Pancreas (tissue), 10 donors: Measurements from ENCODE around the gene ABLIM2. TPM values are rescaled to one million over a fixed set of nuclear protein-coding genes. Genes with fewer than 3 reads are reported as not detected.

ENCODE experiments used
- ATAC-seq, 4 donors: fragments of 200-7000 bp; cut with Tn5 transposase; one replicate each; pipeline versions ENCODE4 v1.8.0 to v1.9.1; 2020; ENCODE audit warnings: mild to moderate bottlenecking in 4 of 4, moderate library complexity in 4 of 4
- DNase-seq, 6 donors: peaks; one replicate each; pipeline ENCODE4 v3.0.0-alpha.2; 2020
- FAIRE-seq: peaks from 2 replicates; lab custom pipeline; 2012; peaks lifted over from hg19 to GRCh38; lab: Jason Lieb, UNC
- H3K27ac ChIP-seq, 4 donors: fragments of 200-600 bp; sonication (generic); 1 replicate in 3 of 4; 2 replicates in 1 of 4; pipeline versions ENCODE4 v1.5.0 to v1.8.0; 2020
- H3K27me3 ChIP-seq, 4 donors: fragments of 200-600 bp; one replicate each; pipeline ENCODE4 v1.8.0; 2021
- H3K36me3 ChIP-seq, 3 donors: fragments of 200-600 bp; sonication (generic) in 1 of 3; one replicate each; pipeline versions ENCODE4 v1.5.0 to v1.8.0; 2020 to 2021
- H3K4me1 ChIP-seq, 3 donors: fragments of 200-600 bp; one replicate each; pipeline ENCODE4 v1.8.0; 2021
- H3K4me3 ChIP-seq, 4 donors: fragments of 200-600 bp; sonication (generic) in 2 of 4; one replicate each; pipeline versions ENCODE4 v1.5.0 to v1.8.0; 2020 to 2021
- H3K9me3 ChIP-seq, 4 donors: fragments of 200-600 bp; one replicate each; pipeline ENCODE4 v1.8.0; 2021
- WGBS, 2 donors: extraction: QIAGEN DNeasy Blood & Tissue Kit; methylation state at CpG; one replicate each; pipeline ENCODE4 v1.1.7; 2013; 5-methylcytosine and 5-hydroxymethylcytosine counted together
- intact Hi-C, 3 donors: fragments of 100-400 bp; cut with DNase I; formaldehyde crosslinking; loops; one replicate each; pipeline versions ENCODE4 v1.11.1 to v1.14.2; 2022
- polyA plus RNA-seq, 2 donors: library from polyadenylated mRNA; stranded (reverse); fragments of 200-250 nt; gene quantifications; one replicate each; pipeline ENCODE4 v1.2.3, GENCODE V29; 2013
- total RNA-seq, 6 donors: library from RNA; stranded (reverse); fragmentation: NEBNext Ultra II Directional in 4 of 6; extraction: Animal tissue kit (Norgen Biotek cat#: 25700) in 4 of 6; gene quantifications; one replicate each; pipeline versions ENCODE4 v1.2.1 to v1.2.4, GENCODE V29; 2021 to 2023
- TF ChIP-seq, protein P1 (sequence below), 4 donors: fragments of 200-600 bp; sonication (generic) in 3 of 4; IDR thresholded peaks; one replicate each; pipeline versions ENCODE4 v1.5.0 to v1.8.0; 2021; ENCODE audit warnings: antibody characterized with exemption in 4 of 4
- donor health status: healthy with polysubstance abuse.
- donor health status: DM: no; HTN: no; CAD: no; lungs with moderate emphysema.
- donor health status: DM: no; HTN: no; CAD: no.
- donor health status: control.
- donor health status: control.
- donor health status: Bipolar disorder and iron deficiency.
- donor health status: DM: yes; HTN: yes; CAD: no.
- donor health status: DM: no; HTN: no; CAD: no.
- donor health status: DM: no; HTN: no; CAD: no.
- donor health status: DM: yes; HTN: yes; CAD: no.

The ABLIM2 gene
- total and polyA plus RNA-seq, 8 donors = 4.3 to 13.1 (median 6.6) TPM

DNA sequence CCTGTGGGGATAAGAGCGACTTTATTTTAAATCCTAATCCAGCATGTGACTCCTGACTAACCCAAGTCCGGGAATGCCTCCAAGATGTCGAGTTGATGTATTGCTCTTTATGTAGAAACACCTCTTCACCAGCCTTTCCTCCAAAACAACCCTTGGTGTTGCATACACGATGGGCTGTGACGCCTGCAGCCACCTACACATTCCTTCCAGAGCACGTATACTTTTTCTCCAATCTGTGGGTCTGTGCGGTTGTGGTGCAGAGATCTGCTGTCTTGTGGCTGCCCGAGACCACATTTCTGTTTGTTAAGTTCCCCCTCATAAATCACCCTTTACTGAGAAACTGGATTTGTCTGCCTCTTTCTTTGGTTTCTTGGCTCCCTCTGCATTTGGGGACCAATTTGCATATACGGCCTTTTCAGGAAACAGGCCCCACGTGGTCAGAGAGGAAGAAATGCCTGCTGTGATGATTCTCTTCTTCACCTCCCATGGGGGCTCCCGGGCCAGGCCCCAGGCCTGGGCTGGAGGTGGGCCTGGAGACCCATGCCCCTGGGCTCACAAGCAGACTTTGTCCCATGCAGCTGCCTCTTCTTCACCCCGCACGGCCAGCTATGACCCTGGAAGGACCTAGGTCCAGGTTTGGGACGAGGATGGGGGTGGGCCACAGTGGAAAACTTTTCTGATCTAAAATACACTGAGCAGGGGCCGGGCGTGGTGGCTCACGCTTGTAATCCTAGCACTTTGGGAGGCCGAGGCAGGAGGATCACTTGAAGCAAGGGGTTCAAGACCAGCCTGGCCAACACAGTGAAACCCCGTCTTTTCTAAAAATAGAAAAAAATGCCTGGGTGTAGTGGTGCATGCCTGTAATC lies 197.6 kb downstream of the ABLIM2 start:
- Histone ChIP-seq H3K4me3 (no peak overlapping the region), H3K27ac (peak overlapping the region; percentile 31 to 76 (median 61)), H3K4me1 (no peaks in the 10 kb centered on the region), H3K27me3 (no peaks in the 10 kb centered on the region), H3K36me3 (no peaks in the 10 kb centered on the region), H3K9me3 (no peaks in the 10 kb centered on the region)
- intact Hi-C loops = no loop called here
- ATAC-seq (peak; percentile 49 to 70 (median 58)), FAIRE-seq (no peak), DNase-seq (peak in 3 of 6 donors; percentile 25 to 47 (median 37))
- 59 to 60% methylated on average over 19 of the region's 19 CpGs for WGBS, 2 donors
- TF ChIP-seq, protein P1, sequence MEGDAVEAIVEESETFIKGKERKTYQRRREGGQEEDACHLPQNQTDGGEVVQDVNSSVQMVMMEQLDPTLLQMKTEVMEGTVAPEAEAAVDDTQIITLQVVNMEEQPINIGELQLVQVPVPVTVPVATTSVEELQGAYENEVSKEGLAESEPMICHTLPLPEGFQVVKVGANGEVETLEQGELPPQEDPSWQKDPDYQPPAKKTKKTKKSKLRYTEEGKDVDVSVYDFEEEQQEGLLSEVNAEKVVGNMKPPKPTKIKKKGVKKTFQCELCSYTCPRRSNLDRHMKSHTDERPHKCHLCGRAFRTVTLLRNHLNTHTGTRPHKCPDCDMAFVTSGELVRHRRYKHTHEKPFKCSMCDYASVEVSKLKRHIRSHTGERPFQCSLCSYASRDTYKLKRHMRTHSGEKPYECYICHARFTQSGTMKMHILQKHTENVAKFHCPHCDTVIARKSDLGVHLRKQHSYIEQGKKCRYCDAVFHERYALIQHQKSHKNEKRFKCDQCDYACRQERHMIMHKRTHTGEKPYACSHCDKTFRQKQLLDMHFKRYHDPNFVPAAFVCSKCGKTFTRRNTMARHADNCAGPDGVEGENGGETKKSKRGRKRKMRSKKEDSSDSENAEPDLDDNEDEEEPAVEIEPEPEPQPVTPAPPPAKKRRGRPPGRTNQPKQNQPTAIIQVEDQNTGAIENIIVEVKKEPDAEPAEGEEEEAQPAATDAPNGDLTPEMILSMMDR (IDR thresholded peaks at IDR 0.05) = no peak

DNA sequence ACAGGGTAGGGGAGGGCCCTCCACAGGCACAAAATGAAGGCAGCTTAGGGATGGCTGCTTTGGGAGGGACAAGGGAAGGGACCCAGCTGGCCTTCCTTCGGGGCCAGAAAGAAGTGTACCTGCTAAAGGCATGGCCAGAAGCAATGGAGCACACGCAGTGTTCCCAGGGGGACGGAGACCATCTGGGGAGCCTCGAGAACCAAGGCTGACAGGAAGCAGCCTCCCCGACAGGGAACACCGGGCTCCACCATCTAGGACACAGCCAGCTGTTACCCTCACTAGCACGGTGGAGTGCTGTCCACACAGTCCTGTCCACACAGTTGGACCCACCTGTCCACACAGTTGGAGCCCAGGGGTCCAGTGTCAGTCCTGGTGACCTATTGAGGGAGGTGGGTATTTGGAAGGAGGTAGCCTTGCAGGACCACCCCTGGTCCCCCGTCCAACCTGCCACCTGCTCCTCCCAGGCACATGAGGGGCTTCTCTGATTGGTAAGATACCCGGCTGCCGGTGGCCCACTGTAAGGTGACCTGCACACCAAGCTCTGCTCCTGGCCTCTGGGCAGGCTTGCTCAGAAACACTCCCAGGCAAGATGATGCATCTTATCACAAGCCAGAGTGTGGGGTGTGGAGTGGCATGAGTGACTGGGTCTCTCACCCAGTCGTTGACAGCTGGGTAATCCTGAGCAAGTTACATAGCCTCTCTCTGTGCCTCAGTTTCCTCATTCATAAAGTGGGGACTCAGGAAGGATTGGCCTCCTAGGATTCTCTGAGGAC lies 198.4 kb downstream of the ABLIM2 start:
- H3K27me3 ChIP-seq = no peaks in the 10 kb centered on the region
- TF ChIP-seq, protein P1 (IDR thresholded peaks at IDR 0.05) = no peak
- no peaks in the 10 kb centered on the region for H3K9me3 ChIP-seq
- H3K4me1 ChIP-seq = no peaks in the 10 kb centered on the region
- no peaks in the 10 kb centered on the region for H3K36me3 ChIP-seq
- FAIRE-seq = no peak
- peak in 3 of 4 donors; percentile 7 to 37 (median 17) for ATAC-seq
- H3K27ac ChIP-seq = peak overlapping the region; percentile 5 to 76 (median 45)
- no peak for DNase-seq
- intact Hi-C loops = no loop called here
- 80 to 83% methylated on average over 11 of the region's 11 CpGs for WGBS, 2 donors
- no peak overlapping the region for H3K4me3 ChIP-seq

DNA sequence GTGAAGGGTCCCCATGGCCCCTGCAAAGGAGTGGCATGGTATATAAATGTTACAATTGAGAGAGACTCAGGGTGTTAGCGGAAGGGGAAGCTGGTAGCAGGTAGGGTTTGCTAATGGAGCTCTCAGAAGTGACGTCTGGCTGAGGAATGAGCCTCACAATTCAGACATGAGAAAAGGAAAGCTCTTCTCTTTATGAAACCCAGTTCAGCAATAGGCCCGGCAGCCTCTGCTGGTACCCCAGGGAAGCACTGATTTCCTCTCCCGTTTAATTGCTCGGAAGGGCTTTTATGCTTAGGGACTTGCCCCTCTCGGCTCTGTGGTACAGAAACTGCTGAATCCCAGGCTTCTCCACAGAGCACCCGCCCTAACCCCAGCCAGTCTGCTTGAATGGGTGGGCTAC lies 199.5 kb downstream of the ABLIM2 start:
- DNase-seq (no peak), FAIRE-seq (no peak), ATAC-seq (no peak)
- H3K4me1 ChIP-seq = no peaks in the 10 kb centered on the region
- no peak overlapping the region for H3K27ac ChIP-seq
- H3K9me3 ChIP-seq = no peaks in the 10 kb centered on the region
- intact Hi-C loops = no loop called here
- TF ChIP-seq, protein P1 (IDR thresholded peaks at IDR 0.05) = no peak
- no peaks in the 10 kb centered on the region for H3K36me3 ChIP-seq
- H3K4me3 ChIP-seq = no peak overlapping the region
- WGBS, 2 donors = 84 to 88% methylated on average over 7 of the region's 7 CpGs
- H3K27me3 ChIP-seq = no peaks in the 10 kb centered on the region

DNA sequence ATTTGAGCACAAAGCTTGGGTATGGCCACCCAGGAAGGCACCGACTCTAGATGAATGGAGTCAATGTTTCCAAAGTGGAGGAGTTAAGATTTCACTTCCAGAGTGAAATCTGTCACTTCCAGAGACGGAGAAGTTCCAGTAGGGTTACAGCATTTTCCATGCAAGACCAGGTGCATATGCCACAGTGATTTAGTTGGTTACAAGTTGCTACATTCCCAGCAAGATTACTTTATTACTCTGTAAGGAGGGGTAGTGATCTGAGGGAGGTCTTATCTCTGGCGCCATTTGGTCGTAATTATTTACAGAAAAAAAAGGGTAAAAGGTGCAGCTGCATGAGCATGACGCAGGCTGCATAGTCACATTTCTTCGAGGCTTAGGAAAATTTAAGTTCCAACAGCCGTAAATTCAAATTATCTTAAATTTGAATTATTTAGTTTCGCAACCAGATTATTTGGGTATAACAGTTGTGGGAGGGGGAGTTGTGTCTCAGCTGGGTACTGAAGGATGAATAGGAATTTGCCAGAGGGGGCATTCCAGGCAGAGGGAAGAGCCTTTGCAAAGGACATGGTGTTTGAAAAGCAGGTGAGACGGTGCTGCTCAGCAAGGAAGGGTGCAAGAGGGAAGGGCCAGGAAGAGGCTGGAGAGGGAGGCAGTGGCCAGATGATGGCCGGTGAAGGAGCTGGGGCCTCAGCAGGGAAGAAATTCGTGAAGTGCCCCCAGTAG lies 201.5 kb downstream of the ABLIM2 start:
- no peak for DNase-seq
- H3K27me3 ChIP-seq = no peaks in the 10 kb centered on the region
- ATAC-seq = no peak
- intact Hi-C loops = no loop called here
- H3K4me3 ChIP-seq = no peak overlapping the region
- H3K27ac ChIP-seq = peak overlapping the region in 2 of 4 donors; percentile 34 to 55
- no peak for FAIRE-seq
- H3K9me3 ChIP-seq = no peaks in the 10 kb centered on the region
- 61 to 63% methylated on average over 11 of the region's 11 CpGs for WGBS, 2 donors
- no peaks in the 10 kb centered on the region for H3K36me3 ChIP-seq
- TF ChIP-seq, protein P1 (IDR thresholded peaks at IDR 0.05) = no peak
- H3K4me1 ChIP-seq = no peaks in the 10 kb centered on the region
